H1 (cell line): ENCODE measurements around the gene IFNGR1. TPM values are rescaled to one million over a fixed set of nuclear protein-coding genes. Genes with fewer than 3 reads are reported as not detected.

Source experiments
- CTCF ChIA-PET: fragments of 300-600 bp; sonication (Branson Sonifier 250); formaldehyde crosslinking; loops from one replicate; lab custom pipeline; 2021; ENCODE audit not compliant: partially characterized antibody; lab: Charles Lee
- POLR2A ChIA-PET: fragments of 300-600 bp; sonication (Branson Sonifier 250); formaldehyde crosslinking; loops from one replicate; lab custom pipeline; 2021; ENCODE audit warnings: inconsistent platforms; ENCODE audit not compliant: partially characterized antibody; lab: Charles Lee
- DNase-seq, 2 experiments: peaks; one replicate each; pipeline versions ENCODE4 v3.0.0 to v3.0.0-alpha.2; 2010 to 2022; ENCODE audit warnings: low spot score in 2 of 2, low read depth in 1 of 2, mixed read lengths in 1 of 2
- FAIRE-seq: peaks from 2 replicates; lab custom pipeline; 2011; peaks lifted over from hg19 to GRCh38; lab: Jason Lieb, UNC
- H2AFZ ChIP-seq: 2 replicates; pipeline ENCODE4 v1.8.1; 2012; ENCODE audit warnings: low read length, inconsistent platforms
- H2AK5ac ChIP-seq: 2 replicates; pipeline ENCODE4 v1.6.1; 2013; ENCODE audit warnings: low read depth, low read length
- H2BK120ac ChIP-seq: replicated peaks from 2 replicates; pipeline ENCODE3; 2013; ENCODE audit warnings: low read depth, low read length, inconsistent platforms
- H2BK12ac ChIP-seq: 2 replicates; pipeline ENCODE4 v1.6.1; 2013; ENCODE audit warnings: low read depth, low read length
- H2BK15ac ChIP-seq: 2 replicates; pipeline ENCODE4 v1.6.1; 2013; ENCODE audit warnings: low read length
- H2BK20ac ChIP-seq: 2 replicates; pipeline ENCODE4 v1.6.1; 2013; ENCODE audit warnings: low read length
- H2BK5ac ChIP-seq: 2 replicates; pipeline ENCODE4 v1.6.1; 2013; ENCODE audit warnings: low read depth, low read length
- H3K14ac ChIP-seq: 2 replicates; pipeline ENCODE4 v1.6.1; 2013; ENCODE audit warnings: inconsistent platforms; ENCODE audit not compliant: insufficient read length
- H3K18ac ChIP-seq: 2 replicates; pipeline ENCODE4 v1.6.1; 2013; ENCODE audit warnings: low read length; ENCODE audit errors: extremely low read depth
- H3K23ac ChIP-seq: 2 replicates; pipeline ENCODE4 v1.6.1; 2013; ENCODE audit warnings: inconsistent platforms; ENCODE audit not compliant: insufficient read length
- H3K23me2 ChIP-seq: 2 replicates; pipeline ENCODE4 v1.6.1; 2013; ENCODE audit warnings: low read depth, low read length
- H3K27ac ChIP-seq: 2 replicates; pipeline ENCODE4 v1.6.1; 2011; ENCODE audit warnings: low read depth, low read length, inconsistent platforms
- H3K27me3 ChIP-seq, 4 experiments: replicated peaks in 1 of 4; 1 replicate in 1 of 4; 2 replicates in 3 of 4; pipeline versions ENCODE4 v1.6.1 to v1.8.1; 2011 to 2013; ENCODE audit warnings: low read length in 3 of 4, mild to moderate bottlenecking in 3 of 4, inconsistent platforms in 2 of 4, mixed read lengths in 2 of 4, moderate library complexity in 1 of 4; ENCODE audit not compliant: control insufficient read depth in 3 of 4, insufficient read depth in 3 of 4; ENCODE audit errors: extremely low read depth in 1 of 4
- H3K36me3 ChIP-seq, 4 experiments: 2 replicates each; pipeline versions ENCODE4 v1.6.1 to v1.8.1; 2011 to 2013; ENCODE audit warnings: mild to moderate bottlenecking in 4 of 4, low read length in 3 of 4, moderate library complexity in 2 of 4, control low read depth in 1 of 4, inconsistent platforms in 1 of 4; ENCODE audit not compliant: insufficient read depth in 4 of 4, control insufficient read depth in 2 of 4
- H3K4ac ChIP-seq: replicated peaks from 2 replicates; pipeline ENCODE3; 2013; ENCODE audit warnings: low read length, low read depth, mixed read lengths, inconsistent platforms; ENCODE audit not compliant: insufficient read length
- H3K4me1 ChIP-seq, 4 experiments: replicated peaks in 1 of 4; 1 replicate in 1 of 4; 2 replicates in 3 of 4; pipeline versions ENCODE4 v1.6.1 to v1.8.1; 2011 to 2013; ENCODE audit warnings: low read length in 3 of 4, inconsistent platforms in 2 of 4, mixed read lengths in 1 of 4; ENCODE audit not compliant: insufficient read depth in 4 of 4, control insufficient read depth in 3 of 4
- H3K4me2 ChIP-seq, 2 experiments: 2 replicates each; pipeline versions ENCODE4 v1.6.1 to v1.8.1; 2011 to 2013; ENCODE audit warnings: low read depth in 2 of 2, low read length in 2 of 2, control low read depth in 1 of 2, inconsistent platforms in 1 of 2, mild to moderate bottlenecking in 1 of 2; ENCODE audit not compliant: insufficient read depth in 1 of 2
- H3K4me3 ChIP-seq, 4 experiments: fragments of 200-600, 300-600 bp in 1 of 4; sonication (generic), shearing (Covaris generic), sonication (Bioruptor Twin) in 1 of 4; 2 replicates each; pipeline versions ENCODE4 v1.5.1 to v1.8.1; 2011 to 2016; ENCODE audit warnings: low read length in 4 of 4, low read depth in 3 of 4, control low read depth in 2 of 4, inconsistent platforms in 2 of 4, mild to moderate bottlenecking in 2 of 4, mixed read lengths in 1 of 4, moderate library complexity in 1 of 4; ENCODE audit not compliant: insufficient read depth in 2 of 4; ENCODE audit errors: extremely low read depth in 1 of 4
- H3K56ac ChIP-seq: replicated peaks from 2 replicates; pipeline ENCODE3; 2013; ENCODE audit warnings: low read depth, mild to moderate bottlenecking, mixed read lengths, low read length, inconsistent platforms; ENCODE audit not compliant: insufficient read length
- H3K79me1 ChIP-seq: 2 replicates; pipeline ENCODE4 v1.6.1; 2013; ENCODE audit warnings: low read depth, low read length, control low read depth
- H3K79me2 ChIP-seq, 2 experiments: 2 replicates each; pipeline versions ENCODE4 v1.6.1 to v1.8.1; 2012 to 2013; ENCODE audit warnings: low read length in 2 of 2, mild to moderate bottlenecking in 2 of 2, inconsistent platforms in 1 of 2; ENCODE audit not compliant: insufficient read depth in 2 of 2, control insufficient read depth in 1 of 2
- H3K9ac ChIP-seq, 4 experiments: replicated peaks in 1 of 4; 1 replicate in 1 of 4; 2 replicates in 3 of 4; pipeline versions ENCODE4 v1.6.1 to v1.8.1; 2011 to 2013; ENCODE audit warnings: low read depth in 3 of 4, low read length in 3 of 4, control low read depth in 2 of 4, mild to moderate bottlenecking in 2 of 4, moderate library complexity in 2 of 4, inconsistent platforms in 1 of 4; ENCODE audit errors: extremely low read depth in 1 of 4
- H3K9me3 ChIP-seq, 2 experiments: 2 replicates each; pipeline versions ENCODE4 v1.6.1 to v1.8.1; 2012 to 2013; ENCODE audit warnings: mild to moderate bottlenecking in 2 of 2, moderate library complexity in 2 of 2, control low read depth in 1 of 2, inconsistent platforms in 1 of 2, low read depth in 1 of 2, low read length in 1 of 2, mixed read lengths in 1 of 2; ENCODE audit not compliant: insufficient read depth in 2 of 2
- H4K20me1 ChIP-seq, 2 experiments: replicated peaks in 1 of 2; 2 replicates each; pipeline versions ENCODE3 to v1.8.1; 2011 to 2013; ENCODE audit warnings: inconsistent platforms in 2 of 2, low read length in 2 of 2, mild to moderate bottlenecking in 1 of 2; ENCODE audit not compliant: insufficient read depth in 2 of 2, control insufficient read depth in 1 of 2
- H4K5ac ChIP-seq: 2 replicates; pipeline ENCODE4 v1.6.1; 2013; ENCODE audit warnings: low read length, low read depth, mixed read lengths, inconsistent platforms; ENCODE audit not compliant: insufficient read length
- H4K8ac ChIP-seq: 2 replicates; pipeline ENCODE4 v1.8.0; 2013; ENCODE audit warnings: mild to moderate bottlenecking, moderate library complexity, low read length, inconsistent platforms; ENCODE audit not compliant: insufficient read depth; ENCODE audit errors: extremely low read depth
- H4K91ac ChIP-seq: replicated peaks from 2 replicates; pipeline ENCODE3; 2013; ENCODE audit warnings: low read length, mixed read lengths, inconsistent platforms; ENCODE audit not compliant: insufficient read length
- ASH2L ChIP-seq: fragments of 200-600, 300-600 bp; sonication (generic); IDR thresholded peaks from one replicate; pipeline ENCODE4 v1.7.1; 2017; ENCODE audit warnings: low read length
- ATF2 ChIP-seq: IDR thresholded peaks from 2 replicates; pipeline ENCODE4 v1.6.1; 2012; ENCODE audit warnings: low read length, inconsistent platforms
- CTBP2 ChIP-seq: IDR thresholded peaks from 2 replicates; pipeline ENCODE4 v1.7.0; 2011; ENCODE audit warnings: borderline replicate concordance, mild to moderate bottlenecking, moderate library complexity, mixed read lengths, low read length; ENCODE audit not compliant: insufficient read depth, insufficient read length
- EGR1 ChIP-seq: IDR thresholded peaks from 2 replicates; pipeline ENCODE4 v1.6.1; 2011; ENCODE audit warnings: low read depth, low read length, borderline replicate concordance
- KDM1A ChIP-seq: fragments of 200-600, 300-600 bp; sonication (generic); IDR thresholded peaks from 2 replicates; pipeline ENCODE4 v1.7.1; 2016; ENCODE audit warnings: mild to moderate bottlenecking, low read length, borderline replicate concordance
- KDM5A ChIP-seq: fragments of 200-600 bp; IDR thresholded peaks from 2 replicates; pipeline ENCODE4 v1.7.1; 2012; ENCODE audit warnings: mild to moderate bottlenecking, low read length, inconsistent platforms, mixed read lengths
- MAFK ChIP-seq: IDR thresholded peaks from 2 replicates; pipeline ENCODE4 v1.6.1; 2012; ENCODE audit warnings: low read depth, mild to moderate bottlenecking, improper control_type of control experiment, low read length
- PHF8 ChIP-seq: fragments of 200-600 bp; sonication (generic); conservative IDR thresholded peaks from 2 replicates; pipeline ENCODE4 v1.7.1; 2012; ENCODE audit warnings: low read depth, mild to moderate bottlenecking, inconsistent platforms, low read length, moderate library complexity
- POLR2AphosphoS5 ChIP-seq: IDR thresholded peaks from 2 replicates; pipeline ENCODE4 v1.6.1; 2011; ENCODE audit warnings: low read depth, low read length
- RAD21 ChIP-seq, 2 experiments: IDR thresholded peaks in 1 of 2; conservative IDR thresholded peaks in 1 of 2; 2 replicates each; pipeline ENCODE4 v1.6.1; 2011; ENCODE audit warnings: low read depth in 2 of 2, low read length in 2 of 2, improper control_type of control experiment in 1 of 2, inconsistent platforms in 1 of 2, mild to moderate bottlenecking in 1 of 2, moderate library complexity in 1 of 2
- RXRA ChIP-seq: IDR thresholded peaks from 2 replicates; pipeline ENCODE4 v1.6.1; 2011; ENCODE audit warnings: low read depth, mild to moderate bottlenecking, low read length, moderate library complexity; ENCODE audit not compliant: insufficient read depth
- SAP30 ChIP-seq: fragments of 300-600 bp; sonication (generic); IDR thresholded peaks from 2 replicates; pipeline ENCODE4 v1.7.1; 2012; ENCODE audit warnings: low read length, moderate library complexity, mild to moderate bottlenecking, inconsistent platforms; ENCODE audit not compliant: insufficient read depth, insufficient replicate concordance
- SIRT6 ChIP-seq: IDR thresholded peaks from one replicate; pipeline ENCODE4 v1.7.1; 2012; ENCODE audit warnings: low read length, inconsistent platforms
- WGBS, 2 experiments: shearing (Covaris generic) in 1 of 2; methylation state at CpG; one replicate each; pipeline versions ENCODE4 v1.1.6 to v1.1.7; 2013 to 2015; ENCODE audit warnings: low lambda C conversion rate in 2 of 2, mixed read lengths in 2 of 2, inconsistent platforms in 1 of 2, low coverage in 1 of 2, missing lambda C conversion rate in 1 of 2; ENCODE audit not compliant: insufficient replicate concordance in 2 of 2, insufficient coverage in 1 of 2, insufficient read length in 1 of 2; ENCODE audit errors: extremely low coverage in 1 of 2, missing lambda C conversion rate in 1 of 2; 5-methylcytosine and 5-hydroxymethylcytosine counted together
- polyA plus RNA-seq, 7 experiments: library from polyadenylated mRNA; depleted of rRNA in 3 of 7; stranded (reverse) in 5 of 7; unstranded in 2 of 7; fragments of >200 nt in 5 of 7; fragments of 200-250 nt in 2 of 7; gene quantifications; 1 replicate in 5 of 7; 2 replicates in 1 of 7; 4 replicates in 1 of 7; pipeline versions ENCODE4 v1.2.1 to v1.2.3, GENCODE V29; 2011 to 2013; ENCODE audit warnings: missing spikeins in 2 of 7, mixed read lengths in 2 of 7
- total RNA-seq: library from RNA; stranded (reverse); fragmentation: NEBNext Ultra II Directional; extraction: Animal tissue kit (Norgen Biotek cat#: 25700); gene quantifications from 2 replicates; pipeline ENCODE4 v1.2.1, GENCODE V29; 2021

The IFNGR1 gene
- total and polyA plus RNA-seq, 2 of the 8 experiments (the other 6 are each of a cell fraction or from before 2014, with no cell fraction given) = 9.7 to 20.9 TPM

- H4K91ac ChIP-seq = no peak overlapping the region
- H3K4me3 ChIP-seq = no peak overlapping the region
- FAIRE-seq (no peak), DNase-seq (no peak)
- H2AK5ac ChIP-seq = no peak overlapping the region
- no peak overlapping the region for H2BK12ac ChIP-seq
- POLR2A ChIA-PET = no interaction called here
- no peaks in the 10 kb centered on the region; a peak in 1 of 8 replicates for H3K36me3 ChIP-seq
- H3K4ac ChIP-seq = no peak overlapping the region
- no peak overlapping the region for H2BK5ac ChIP-seq
- no peaks in the 10 kb centered on the region for H3K79me2 ChIP-seq
- H2BK120ac ChIP-seq = no peak overlapping the region
- CTCF ChIA-PET = no interaction called here
- no peaks in the 10 kb centered on the region for H3K4me1 ChIP-seq
- no peaks in the 10 kb centered on the region for H3K79me1 ChIP-seq
- no peak overlapping the region for H3K4me2 ChIP-seq
- H4K20me1 ChIP-seq = no peaks in the 10 kb centered on the region
- H4K5ac ChIP-seq = no peak overlapping the region
- no peak overlapping the region for H2BK15ac ChIP-seq
- H3K14ac ChIP-seq = no peak overlapping the region
- no peak overlapping the region for H4K8ac ChIP-seq
- H3K9me3 ChIP-seq = peaks cover 0 to 19% of the 10 kb centered on the region in 2 experiments; a peak in 2 of 4 replicates
- no peak overlapping the region for H3K56ac ChIP-seq
- H3K23me2 ChIP-seq = no peaks in the 10 kb centered on the region; the same call in 1 of the 2 replicates
- no peak overlapping the region for H3K18ac ChIP-seq
- H3K9ac ChIP-seq = no peak overlapping the region
- no peak overlapping the region for H3K23ac ChIP-seq
- 81% methylated on average over 1 of the region's 1 CpG; no CpG with 5 or more reads in 1 of the 2 experiments for WGBS, 2 experiments
- no peak overlapping the region for H3K27ac ChIP-seq
- no peaks in the 10 kb centered on the region for H3K27me3 ChIP-seq
- H2AFZ ChIP-seq = no peak overlapping the region
- H2BK20ac ChIP-seq = no peak overlapping the region
- TF ChIP-seq POLR2AphosphoS5 (no peak), ASH2L (no peak), SAP30 (no peak), KDM1A (no peak), EGR1 (no peak), RAD21 (IDR thresholded peaks at IDR 0.05 in 1 of 2, conservative IDR thresholded peaks at IDR 0.05 in 1 of 2; ENCODE audit: low read depth in 2 of 2, low read length in 2 of 2) (no peak), RXRA (no peak), CTBP2 (no peak), SIRT6 (no peak), PHF8 (no peak), ATF2 (no peak), MAFK (no peak), KDM5A (no peak)
These were observed 62.5 kb downstream of the IFNGR1 start for GRCh38 chr6:137156650-137157049.
